ENCODE results near the gene IVL.

DNA sequence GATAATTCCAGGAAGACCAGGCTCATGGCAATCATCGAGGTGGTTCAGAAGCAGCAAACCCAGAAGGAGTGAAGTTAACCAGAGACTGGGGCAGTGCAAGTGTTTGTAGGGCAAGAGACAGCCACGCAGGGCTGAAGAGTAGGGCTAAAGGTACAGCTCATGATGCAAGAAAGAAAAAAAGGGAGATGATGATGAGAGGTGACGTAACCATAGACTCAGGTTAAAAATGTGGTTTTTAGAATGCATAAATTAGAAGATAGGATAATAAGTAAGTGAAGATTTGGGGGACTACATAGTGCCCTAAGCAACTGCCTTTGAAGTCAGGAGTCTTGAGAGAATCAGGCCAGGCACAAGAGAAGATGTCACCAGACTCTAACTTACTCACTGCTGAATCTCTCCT is 48.2 kb upstream of the IVL start:
- no peak for TF ChIP-seq CTCF (conservative IDR thresholded peaks at IDR 0.05; ENCODE audit: low read length)
- TF ChIP-seq EZH2phosphoT487 (IDR thresholded peaks at IDR 0.05; ENCODE audit: borderline replicate concordance), result no peak
